ENCODE results near the gene ARID5B. TPM values are rescaled to one million over a fixed set of nuclear protein-coding genes. Genes with fewer than 3 reads are reported as not detected.

Gene ARID5B
- total and polyA plus RNA-seq, 2 of the 4 experiments (the other 2 are of a cell fraction), result 41.0 to 125 TPM

DNA sequence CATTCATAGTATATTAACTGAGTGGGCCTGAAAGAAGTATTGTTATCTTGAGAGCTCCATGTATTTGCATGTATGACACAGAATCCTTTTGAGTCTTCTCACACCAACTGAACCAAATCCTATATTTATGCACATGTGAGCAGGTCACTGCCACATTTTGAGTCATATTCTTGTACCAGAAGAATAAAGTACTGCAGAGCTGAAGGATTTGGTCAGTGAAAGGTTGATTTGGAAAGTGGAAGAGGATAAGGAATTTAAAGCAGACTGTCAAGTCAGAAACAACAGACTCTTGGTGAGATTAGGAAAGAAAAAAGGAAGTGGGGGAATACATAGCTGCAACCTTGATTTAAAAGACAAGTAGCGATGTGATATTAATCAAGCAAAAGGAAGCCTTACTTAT, 121.8 kb downstream of the ARID5B start:
- intact Hi-C loops (cut with micrococcal nuclease), result no loop called here

More for the DNA sequence above, 121.8 kb downstream of the ARID5B start:
- H3K4me1 ChIP-seq (ENCODE audit: control insufficient read depth, insufficient read depth, low read length), result peaks cover 34% of the 10 kb centered on the region
- no peaks in the 10 kb centered on the region for H3K27me3 ChIP-seq (ENCODE audit: control insufficient read depth, insufficient read depth, low read length)
- WGBS, 2 experiments (ENCODE audit: extremely low coverage in 2 of 2, insufficient read length in 1 of 2), result no CpG with 5 or more reads among the region's 1 CpG
- dilution Hi-C loops (cut with HindIII; ENCODE audit: low sequenced_read_pairs, unreplicated experiment) (no loop called here), in situ Hi-C loops (cut with MboI; ENCODE audit: low sequenced_read_pairs) (no loop called here)
- no peak overlapping the region for H3K4me3 ChIP-seq (ENCODE audit: insufficient read depth, low read depth, low read length)
- no peak overlapping the region for H3K23ac ChIP-seq (ENCODE audit: low read depth, low read length)
- H2BK5ac ChIP-seq (ENCODE audit: low read depth, low read length, poor library complexity, severe bottlenecking), result no peak overlapping the region
- H4K8ac ChIP-seq (ENCODE audit: low read depth in 2 of 2, low read length in 2 of 2), result no peak overlapping the region
- no peaks in the 10 kb centered on the region; the same call in 1 of the 2 replicates for H3K9me3 ChIP-seq (ENCODE audit: control insufficient read depth, insufficient read depth, low read length)
- BruUV-seq (replicated peaks), result no TSS peak
- TF ChIP-seq MAFK (IDR thresholded peaks at IDR 0.05; ENCODE audit: low read depth, low read length) (no peak), MAZ (IDR thresholded peaks at IDR 0.05; ENCODE audit: borderline replicate concordance, low read depth, low read length) (no peak), NFE2L2 (IDR thresholded peaks at IDR 0.05; ENCODE audit: low read depth, low read length) (no peak), FOS (IDR thresholded peaks at IDR 0.05; ENCODE audit: low read depth, low read length) (no peak), RCOR1 (IDR thresholded peaks at IDR 0.05; ENCODE audit: insufficient replicate concordance, low read length) (no peak), SMC3 (IDR thresholded peaks at IDR 0.05; ENCODE audit: low read depth, low read length) (no peak), RAD21 (IDR thresholded peaks at IDR 0.05; ENCODE audit: low read length) (no peak)
- H2BK120ac ChIP-seq (ENCODE audit: low read depth, low read length), result no peak overlapping the region
- DNase-seq (no peak), ATAC-seq (ENCODE audit: low read depth) (no peak)
- H3K4ac ChIP-seq (ENCODE audit: low read depth, low read length), result no peak overlapping the region
- no peak overlapping the region for H3K14ac ChIP-seq (replicated peaks; ENCODE audit: low read depth, low read length)
- H3K36me3 ChIP-seq (ENCODE audit: control insufficient read depth, insufficient read depth, low read length), result peaks cover 10% of the 10 kb centered on the region; the same call in 1 of the 2 replicates
- H3K79me1 ChIP-seq (ENCODE audit: low read depth in 1 of 2, low read length in 2 of 2), result peaks cover 53 to 89% of the 10 kb centered on the region in 2 experiments
- H4K20me1 ChIP-seq (ENCODE audit: insufficient read depth, low read length), result peaks cover 4% of the 10 kb centered on the region; the same call in 1 of the 2 replicates
- H2AK9ac ChIP-seq (replicated peaks; ENCODE audit: low read depth, low read length, poor library complexity), result no peak overlapping the region
- H2AK5ac ChIP-seq (ENCODE audit: low read depth, low read length), result no peak overlapping the region
- H3K9me1 ChIP-seq (ENCODE audit: insufficient read depth, low read length), result peaks cover 16% of the 10 kb centered on the region
- no peak overlapping the region for H3K27ac ChIP-seq (ENCODE audit: insufficient read depth, low read length)
- H2BK20ac ChIP-seq (ENCODE audit: low read depth, low read length), result no peak overlapping the region
- no peak overlapping the region for H4K91ac ChIP-seq (ENCODE audit: insufficient read depth, low read depth, low read length)
- H3K4me2 ChIP-seq (ENCODE audit: low read depth, low read length), result no peak overlapping the region
- POLR2A ChIA-PET (ENCODE audit: unreplicated experiment), result no interaction called here
- CTCF ChIA-PET, result no interaction called here
- H4K5ac ChIP-seq (ENCODE audit: low read depth, low read length), result no peak overlapping the region
- H3K9ac ChIP-seq (ENCODE audit: low read depth, low read length), result no peak overlapping the region
- H2AFZ ChIP-seq (replicated peaks; ENCODE audit: low read length, poor library complexity), result no peak overlapping the region
- H2BK15ac ChIP-seq (ENCODE audit: low read depth, low read length), result no peak overlapping the region
- H3K56ac ChIP-seq (ENCODE audit: extremely low read depth, insufficient read depth, low read length), result no peak overlapping the region
- no peak overlapping the region for H3K18ac ChIP-seq (ENCODE audit: low read depth, low read length)
